ENCODE measurements around the gene SLC35E1.

DNA sequence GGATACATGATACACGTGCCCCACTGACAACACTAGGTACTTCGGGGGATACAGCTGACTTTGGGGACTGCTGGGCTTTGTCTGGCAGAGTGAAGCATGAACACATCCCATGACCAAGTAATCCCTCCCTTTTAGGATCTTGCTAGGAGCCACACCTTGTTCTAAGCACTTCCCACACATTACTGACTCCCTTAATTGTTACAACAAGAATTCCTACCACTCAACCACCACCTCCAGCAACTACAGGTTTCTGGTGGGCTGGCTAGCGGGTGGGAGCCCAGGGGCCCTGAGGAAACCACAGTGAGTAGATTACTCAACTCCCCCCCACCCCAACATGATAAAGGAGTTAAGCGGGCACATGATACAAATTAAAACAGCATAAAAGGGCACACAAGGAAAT lies 7.2 kb upstream of the SLC35E1 start:
- no peak for TF ChIP-seq MXI1 (IDR thresholded peaks at IDR 0.05; ENCODE audit: borderline replicate concordance, low read depth, low read length)
- TF ChIP-seq, protein P1, sequence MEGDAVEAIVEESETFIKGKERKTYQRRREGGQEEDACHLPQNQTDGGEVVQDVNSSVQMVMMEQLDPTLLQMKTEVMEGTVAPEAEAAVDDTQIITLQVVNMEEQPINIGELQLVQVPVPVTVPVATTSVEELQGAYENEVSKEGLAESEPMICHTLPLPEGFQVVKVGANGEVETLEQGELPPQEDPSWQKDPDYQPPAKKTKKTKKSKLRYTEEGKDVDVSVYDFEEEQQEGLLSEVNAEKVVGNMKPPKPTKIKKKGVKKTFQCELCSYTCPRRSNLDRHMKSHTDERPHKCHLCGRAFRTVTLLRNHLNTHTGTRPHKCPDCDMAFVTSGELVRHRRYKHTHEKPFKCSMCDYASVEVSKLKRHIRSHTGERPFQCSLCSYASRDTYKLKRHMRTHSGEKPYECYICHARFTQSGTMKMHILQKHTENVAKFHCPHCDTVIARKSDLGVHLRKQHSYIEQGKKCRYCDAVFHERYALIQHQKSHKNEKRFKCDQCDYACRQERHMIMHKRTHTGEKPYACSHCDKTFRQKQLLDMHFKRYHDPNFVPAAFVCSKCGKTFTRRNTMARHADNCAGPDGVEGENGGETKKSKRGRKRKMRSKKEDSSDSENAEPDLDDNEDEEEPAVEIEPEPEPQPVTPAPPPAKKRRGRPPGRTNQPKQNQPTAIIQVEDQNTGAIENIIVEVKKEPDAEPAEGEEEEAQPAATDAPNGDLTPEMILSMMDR (conservative IDR thresholded peaks at IDR 0.05; ENCODE audit: low read depth, low read length), result no peak
- no peak for TF ChIP-seq BHLHE40 (IDR thresholded peaks at IDR 0.05; ENCODE audit: low read depth, low read length)
- no peak for TF ChIP-seq POLR2A (IDR thresholded peaks at IDR 0.05; ENCODE audit: low read depth, low read length)
- TF ChIP-seq RAD21 (IDR thresholded peaks at IDR 0.05; ENCODE audit: low read length), result no peak
- no peak for TF ChIP-seq CEBPB (IDR thresholded peaks at IDR 0.05; ENCODE audit: low read depth, low read length)
- no peak for TF ChIP-seq SMC3 (IDR thresholded peaks at IDR 0.05; ENCODE audit: low read depth, low read length)
- no peak for TF ChIP-seq FOS (IDR thresholded peaks at IDR 0.05; ENCODE audit: low read depth, low read length)
- no peak for TF ChIP-seq MAZ (IDR thresholded peaks at IDR 0.05; ENCODE audit: borderline replicate concordance, low read depth, low read length)
- TF ChIP-seq, protein P2, sequence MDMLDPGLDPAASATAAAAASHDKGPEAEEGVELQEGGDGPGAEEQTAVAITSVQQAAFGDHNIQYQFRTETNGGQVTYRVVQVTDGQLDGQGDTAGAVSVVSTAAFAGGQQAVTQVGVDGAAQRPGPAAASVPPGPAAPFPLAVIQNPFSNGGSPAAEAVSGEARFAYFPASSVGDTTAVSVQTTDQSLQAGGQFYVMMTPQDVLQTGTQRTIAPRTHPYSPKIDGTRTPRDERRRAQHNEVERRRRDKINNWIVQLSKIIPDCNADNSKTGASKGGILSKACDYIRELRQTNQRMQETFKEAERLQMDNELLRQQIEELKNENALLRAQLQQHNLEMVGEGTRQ (IDR thresholded peaks at IDR 0.05; ENCODE audit: low read depth, low read length), result no peak
- TF ChIP-seq RCOR1 (IDR thresholded peaks at IDR 0.05; ENCODE audit: insufficient replicate concordance, low read length), result no peak
- no peak for TF ChIP-seq MAFK (IDR thresholded peaks at IDR 0.05; ENCODE audit: low read depth, low read length)

Measured in IMR-90 (cell line).